Activated CD4-positive, CD25-positive, alpha-beta regulatory T cell treated with anti-CD3 and anti-CD28 coated beads, Interleukin-2, amount 50 U/mL, for 16 hours (primary cell): Measurements from ENCODE around the gene MAPKAP1.

Experiments
- DNase-seq: peaks from one replicate; pipeline ENCODE4 v3.0.0-alpha.2; 2020; ENCODE audit warnings: low read depth, low spot score

The MAPKAP1 gene

DNA sequence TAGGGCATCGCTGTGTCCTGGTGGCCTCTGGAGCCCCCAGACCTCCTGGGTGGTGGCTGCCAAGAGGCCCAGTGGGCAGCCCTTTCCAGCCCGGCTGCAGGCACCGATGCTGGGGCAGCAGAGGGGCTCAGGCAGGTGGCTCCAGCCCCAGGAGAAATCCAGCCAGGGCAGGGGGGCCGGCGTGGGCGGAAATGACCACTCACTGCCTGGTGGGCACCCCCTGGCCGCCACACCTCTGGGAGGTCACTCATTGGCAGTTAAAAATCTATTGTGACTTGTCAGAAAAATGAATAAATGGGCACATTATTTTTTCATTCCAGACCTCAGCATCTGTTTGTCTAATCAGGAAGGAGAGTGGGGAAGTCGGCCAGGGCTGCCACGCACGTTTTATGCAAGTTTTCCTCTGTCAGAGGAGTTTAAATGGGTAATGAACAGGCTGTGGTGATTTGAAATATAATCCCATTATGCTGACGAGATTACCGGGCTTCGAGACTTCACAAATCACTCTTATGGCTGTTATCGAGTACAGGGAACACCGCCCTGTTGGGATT is 273.5 kb downstream of the MAPKAP1 start:
- DNase-seq = no peak

DNA sequence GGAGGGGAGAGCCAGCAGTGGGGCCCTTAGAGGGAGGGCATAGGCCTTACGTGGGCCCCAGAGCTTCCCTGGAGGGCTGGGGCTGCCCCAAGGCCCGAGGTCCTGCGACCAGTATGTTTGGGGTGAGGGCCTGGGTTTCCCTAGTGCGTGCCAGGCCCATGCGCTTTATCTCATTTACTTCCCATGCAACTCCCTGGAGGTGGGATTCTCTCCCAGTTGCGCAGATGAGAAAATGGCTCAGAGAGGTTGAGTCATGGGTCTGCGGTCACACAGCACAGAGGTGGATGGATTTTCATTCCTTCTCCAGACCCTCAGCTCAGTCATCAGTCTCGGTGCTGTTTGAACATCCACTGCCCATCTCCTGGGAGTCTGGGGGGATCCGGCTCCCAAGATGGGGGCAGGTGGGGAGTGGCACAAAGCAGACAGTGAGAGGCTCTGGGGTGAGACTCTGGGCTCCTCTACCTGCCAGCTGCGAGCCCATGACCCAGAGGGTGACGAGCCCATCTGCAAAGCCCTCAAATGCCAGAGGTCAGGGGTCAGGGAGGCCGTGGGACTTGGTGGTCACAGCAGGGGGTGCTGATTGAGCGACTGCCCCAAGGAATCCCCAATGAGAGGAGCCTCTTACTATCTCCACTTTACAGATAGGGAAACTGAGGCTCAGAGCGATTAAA is 274.2 kb downstream of the MAPKAP1 start:
- DNase-seq = no peak

DNA sequence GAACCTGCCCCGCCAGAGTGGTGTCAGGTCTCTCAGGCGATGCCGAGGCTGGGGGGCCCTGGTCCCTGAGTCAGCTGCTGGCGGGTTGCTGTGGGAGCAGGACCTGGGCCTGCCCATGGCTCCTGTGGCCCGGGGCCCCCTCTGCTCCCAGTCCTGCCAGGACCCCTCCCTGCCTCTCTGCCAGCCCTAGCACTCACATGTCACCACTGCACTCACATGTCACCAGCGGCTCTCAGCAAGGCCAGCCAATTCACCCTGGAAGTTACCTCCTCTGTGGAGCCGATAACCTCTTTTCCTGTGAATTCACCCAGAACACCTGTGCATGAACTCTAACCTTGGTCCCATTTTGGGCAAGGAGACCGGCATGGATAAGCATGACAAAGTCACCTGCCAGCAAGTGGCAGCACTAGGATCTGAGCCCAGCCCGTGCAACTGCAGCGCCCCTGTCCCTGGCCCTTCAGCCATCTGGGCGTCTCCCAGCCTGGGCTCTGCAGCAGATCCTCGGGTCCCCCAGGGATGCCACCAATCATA is 275.2 kb downstream of the MAPKAP1 start:
- DNase-seq = no peak

DNA sequence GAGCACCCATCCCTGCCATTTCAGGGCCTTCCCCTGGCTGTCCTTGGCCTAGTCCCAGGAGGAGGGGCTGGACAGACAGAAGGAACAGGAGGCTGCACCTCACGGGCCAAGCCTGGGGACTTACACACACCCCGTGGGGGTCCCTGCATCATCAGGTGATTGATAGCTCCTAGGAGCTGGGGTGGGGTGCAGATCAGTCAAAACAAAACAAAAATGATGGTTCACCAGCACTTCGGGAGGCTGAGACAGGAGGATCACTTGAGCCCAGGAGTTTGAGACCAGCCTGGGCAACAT is 276.0 kb downstream of the MAPKAP1 start:
- no peak for DNase-seq

DNA sequence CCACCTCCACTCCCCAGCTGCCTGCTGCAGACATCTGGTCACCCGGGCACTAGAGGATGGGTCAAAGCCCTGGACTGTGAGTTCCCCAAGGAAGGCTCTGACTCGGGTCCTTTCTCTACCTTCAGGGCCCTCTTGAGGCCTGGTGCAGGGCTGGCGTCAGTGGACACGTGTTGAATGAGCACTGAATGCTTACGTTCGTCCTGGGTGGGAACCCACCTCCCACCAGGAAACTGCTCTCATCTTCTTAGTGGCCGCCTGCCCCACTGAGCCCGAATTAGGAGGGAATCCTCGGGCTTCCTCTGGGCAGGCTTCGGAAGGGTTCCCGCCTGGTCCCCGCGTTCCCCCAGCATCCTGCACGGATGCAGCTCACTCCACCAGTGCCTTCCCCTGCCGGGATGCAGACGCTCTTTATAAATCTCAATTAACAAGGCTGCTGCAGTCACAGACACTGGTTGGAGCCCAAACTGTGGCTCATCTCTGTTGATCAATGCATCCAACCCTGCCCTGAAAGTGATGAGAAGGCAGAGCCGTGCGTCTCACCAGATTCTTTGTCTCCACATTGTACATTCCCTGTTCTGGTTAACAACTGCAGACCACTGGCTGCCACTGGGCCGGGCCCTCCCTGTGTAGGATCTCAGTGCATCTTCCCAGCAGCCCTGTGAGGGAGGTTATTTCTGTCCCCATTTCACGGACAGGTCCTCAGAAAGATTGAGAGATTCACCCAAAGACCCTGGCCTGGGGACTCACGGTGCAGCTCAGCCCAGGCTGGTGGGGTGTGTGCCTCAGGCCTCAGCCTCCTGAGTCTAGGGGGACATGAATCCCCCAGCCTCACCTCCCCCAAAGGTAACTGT is 276.6 kb downstream of the MAPKAP1 start:
- no peak for DNase-seq

DNA sequence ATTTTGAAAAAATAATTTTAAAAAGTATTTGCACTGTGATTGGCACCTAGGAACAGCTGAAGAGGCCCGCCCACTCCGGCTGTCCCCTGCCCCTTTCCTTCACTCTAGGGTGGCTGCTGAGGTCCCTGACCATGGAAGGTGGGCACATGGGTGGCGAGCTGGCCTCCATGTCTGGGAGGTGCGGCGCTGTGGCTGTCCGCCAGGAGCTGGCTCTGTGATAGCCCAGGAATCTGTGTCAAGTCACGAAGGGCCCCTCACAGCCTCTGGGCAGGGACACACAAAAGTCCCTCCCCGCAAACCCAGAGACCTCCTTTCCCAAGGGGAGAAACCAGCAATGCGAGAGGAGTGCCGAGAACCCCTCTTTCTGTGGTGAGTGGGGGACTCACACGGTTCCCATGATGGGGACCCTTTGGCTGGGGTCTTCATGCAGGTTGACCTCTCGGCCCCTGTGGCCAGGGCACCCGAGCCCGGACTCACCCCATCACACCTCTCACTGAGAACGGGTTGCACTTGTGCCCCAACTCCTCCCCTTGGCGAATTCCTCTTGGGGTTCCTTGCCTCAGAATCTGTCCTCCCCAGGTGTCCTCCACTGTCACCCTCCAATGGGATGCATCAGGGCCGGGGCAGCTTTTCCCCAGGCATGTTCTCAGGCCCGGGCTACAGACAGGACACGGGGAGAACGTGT is 277.4 kb downstream of the MAPKAP1 start:
- DNase-seq = no peak

DNA sequence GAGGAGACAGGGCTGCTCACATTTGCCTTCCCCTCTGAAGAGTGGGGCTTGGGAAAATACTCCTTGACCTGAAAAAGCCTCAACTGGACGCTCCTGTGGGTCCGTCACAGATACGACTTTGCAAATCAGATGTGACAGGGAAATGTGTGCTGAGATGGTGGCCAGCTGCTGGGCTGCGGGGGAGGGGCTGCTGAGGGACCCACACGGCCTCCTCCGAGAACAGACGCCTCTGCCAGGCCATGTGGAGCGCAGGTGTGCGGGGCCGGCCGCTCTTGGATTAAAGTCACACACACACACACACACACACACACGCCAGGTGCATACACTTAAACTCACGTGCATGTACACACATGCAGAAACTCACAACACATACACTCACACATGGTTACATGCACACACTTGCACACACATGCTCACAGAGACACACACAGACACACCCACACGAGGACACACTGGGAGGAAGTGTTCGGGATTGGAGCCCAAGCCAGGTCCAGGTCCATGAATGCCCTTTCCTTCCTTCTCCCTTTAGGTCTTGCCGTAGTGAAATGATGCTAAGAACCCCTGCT is 278.0 kb downstream of the MAPKAP1 start:
- DNase-seq = no peak

DNA sequence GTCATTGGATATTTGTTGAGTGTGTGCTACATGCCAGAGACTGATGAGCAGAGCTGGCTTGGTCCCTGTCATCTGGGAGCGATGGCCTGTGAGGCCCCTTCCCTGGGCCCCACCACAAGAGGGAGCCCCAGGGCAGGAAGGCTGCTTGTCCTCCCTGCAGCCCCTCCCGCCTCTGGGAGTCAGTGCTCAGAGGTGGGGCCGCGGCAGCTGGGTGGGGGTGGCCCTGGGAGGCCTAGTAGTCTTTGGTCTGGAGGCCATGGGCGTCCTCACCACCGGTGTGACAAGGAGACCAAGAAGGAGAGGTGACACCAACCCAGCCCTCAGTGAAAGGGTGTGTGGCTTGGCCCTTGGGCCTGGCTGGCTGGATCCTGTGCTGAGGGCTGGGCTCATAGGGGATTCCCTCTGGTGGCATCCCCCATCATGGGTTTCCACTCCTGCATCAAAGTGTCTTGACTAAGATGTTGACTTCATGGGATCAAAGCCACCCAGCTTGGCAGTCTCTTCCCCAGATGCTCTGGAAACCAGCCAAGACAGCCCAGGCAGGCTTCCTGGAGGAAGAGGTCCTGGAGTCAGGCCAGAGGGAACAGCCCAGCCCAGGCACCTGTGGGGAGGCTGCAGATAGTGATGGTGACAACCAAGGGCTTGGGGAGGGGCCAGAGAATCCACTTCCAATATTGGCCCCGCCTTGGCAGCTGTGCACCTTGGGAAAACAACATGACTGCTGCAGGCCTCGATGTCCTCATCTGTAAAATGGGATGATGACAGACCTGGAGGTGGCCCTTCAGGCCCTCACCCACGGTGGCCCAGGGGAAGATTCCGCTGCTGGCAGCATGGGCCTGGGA is 278.7 kb downstream of the MAPKAP1 start:
- no peak for DNase-seq

DNA sequence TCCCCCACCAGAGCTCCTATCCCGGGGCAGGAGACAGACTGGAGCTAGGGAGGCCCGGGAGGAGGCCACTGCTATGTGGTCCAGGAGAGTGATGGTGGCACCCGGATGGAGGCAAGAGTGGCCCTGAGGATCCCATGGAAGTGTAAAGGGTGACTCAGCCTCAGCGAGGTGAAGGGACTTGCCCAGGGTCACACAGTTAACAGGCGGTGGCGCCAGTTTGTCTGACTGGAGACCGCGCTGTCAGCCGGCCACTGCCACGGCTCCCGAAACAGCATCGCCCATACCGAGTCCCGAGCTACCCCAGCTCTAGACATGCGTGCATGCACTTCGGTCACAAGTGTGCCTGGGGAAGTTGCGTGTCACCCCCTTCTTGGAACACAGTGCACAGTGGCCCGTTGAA is 279.5 kb downstream of the MAPKAP1 start:
- no peak for DNase-seq

DNA sequence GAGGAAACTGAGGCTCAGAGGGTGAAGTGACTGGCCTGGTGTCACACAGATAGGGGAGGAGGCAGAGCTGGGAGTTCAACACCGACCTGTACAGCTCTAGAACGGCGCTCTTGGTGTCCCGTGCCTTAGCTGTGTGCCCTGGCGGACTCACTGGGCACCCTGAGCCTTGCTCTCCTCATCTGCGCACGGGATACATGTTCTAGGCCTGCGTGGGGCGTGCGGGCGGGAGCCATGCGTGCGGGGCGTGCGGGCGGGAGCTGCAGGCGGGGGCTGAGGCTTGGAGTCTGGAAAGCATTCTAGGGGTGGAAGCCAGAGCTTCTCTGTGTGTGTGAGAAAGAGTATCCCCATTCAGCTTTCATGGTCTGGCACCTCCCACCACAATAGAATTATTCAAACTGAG is 280.1 kb downstream of the MAPKAP1 start:
- DNase-seq = no peak

DNA sequence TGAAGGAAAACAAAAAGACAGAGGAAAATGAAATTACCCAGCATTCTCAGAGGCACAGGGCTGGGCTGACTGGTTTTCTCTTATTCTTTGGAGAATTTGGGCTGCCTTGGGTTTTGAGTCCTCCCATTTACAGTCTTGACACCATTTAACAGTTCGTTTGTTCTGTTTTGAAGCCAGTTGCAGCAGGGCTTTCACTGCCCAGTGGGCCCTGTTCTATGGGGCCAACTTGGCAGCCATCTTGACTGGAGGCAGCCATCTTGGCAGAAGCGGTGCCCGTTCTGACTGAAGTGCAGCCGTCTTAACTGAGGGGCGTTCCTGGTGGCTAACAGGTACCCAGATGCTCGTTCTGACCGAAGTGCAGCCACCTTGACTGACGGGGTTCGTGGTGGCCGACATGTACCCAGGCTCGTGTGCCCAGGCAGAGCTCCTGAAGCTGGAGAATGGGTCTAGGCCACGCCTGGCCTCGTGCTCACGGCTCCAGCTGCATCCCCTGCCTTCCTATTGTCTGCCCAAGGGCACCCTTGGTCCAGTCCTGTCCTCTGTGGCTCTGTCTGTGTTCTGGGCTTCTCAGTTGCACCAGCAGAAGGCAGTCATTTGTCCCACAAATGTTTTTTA is 281.0 kb downstream of the MAPKAP1 start:
- no peak for DNase-seq

DNA sequence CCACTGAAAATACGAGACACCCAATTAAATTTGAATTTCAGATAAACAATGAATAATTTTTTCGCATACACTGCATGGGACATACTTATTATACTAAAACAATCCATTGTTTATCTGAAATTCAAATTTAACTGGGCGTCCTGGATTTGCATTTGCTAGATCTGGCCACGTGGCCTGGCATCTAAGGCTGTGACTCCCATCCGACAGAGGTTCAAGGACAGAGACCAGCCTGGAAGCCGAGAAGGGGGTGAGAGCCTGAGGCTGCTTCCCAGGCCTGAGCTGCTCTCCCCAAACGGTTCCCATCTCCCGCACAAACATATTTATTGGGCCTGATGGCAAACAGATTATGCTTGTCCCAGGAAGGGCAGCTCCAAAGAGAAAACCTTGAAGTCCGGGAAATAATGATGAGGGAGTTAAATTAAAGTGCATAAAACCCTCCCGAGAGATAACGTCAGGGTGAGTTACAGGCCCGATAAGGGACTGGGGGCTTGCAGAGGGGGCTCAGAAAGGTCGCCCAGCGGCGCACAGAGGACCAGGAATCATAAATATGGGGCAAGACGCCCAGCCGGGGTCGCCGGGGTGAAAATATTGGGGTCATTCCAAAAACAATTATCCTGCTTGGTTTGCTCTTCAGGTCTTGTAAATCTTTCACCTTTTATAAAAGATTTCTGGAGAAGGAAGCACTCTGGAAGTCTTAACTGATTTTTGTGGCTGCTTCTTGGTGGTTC is 281.7 kb downstream of the MAPKAP1 start:
- DNase-seq = no peak

DNA sequence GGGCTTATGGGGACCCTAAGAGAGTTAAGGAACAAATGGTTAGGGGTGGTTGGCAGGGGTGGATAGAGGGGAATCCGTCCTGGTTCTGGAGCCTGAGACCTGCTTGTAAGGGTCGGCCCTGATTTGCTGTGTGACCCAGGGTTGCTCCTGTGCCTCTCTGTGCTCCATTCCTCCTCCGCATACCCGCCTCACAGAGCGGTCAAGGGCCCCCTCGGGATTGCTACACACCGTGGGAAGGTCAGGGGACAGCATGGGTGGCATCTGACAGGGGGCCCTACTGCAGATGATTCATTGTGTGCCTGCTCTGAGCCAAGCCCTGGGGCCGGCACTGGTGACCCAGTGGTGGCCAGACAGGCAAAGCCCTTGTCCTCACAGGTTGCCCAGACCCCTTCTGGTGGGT is 283.0 kb downstream of the MAPKAP1 start:
- no peak for DNase-seq

DNA sequence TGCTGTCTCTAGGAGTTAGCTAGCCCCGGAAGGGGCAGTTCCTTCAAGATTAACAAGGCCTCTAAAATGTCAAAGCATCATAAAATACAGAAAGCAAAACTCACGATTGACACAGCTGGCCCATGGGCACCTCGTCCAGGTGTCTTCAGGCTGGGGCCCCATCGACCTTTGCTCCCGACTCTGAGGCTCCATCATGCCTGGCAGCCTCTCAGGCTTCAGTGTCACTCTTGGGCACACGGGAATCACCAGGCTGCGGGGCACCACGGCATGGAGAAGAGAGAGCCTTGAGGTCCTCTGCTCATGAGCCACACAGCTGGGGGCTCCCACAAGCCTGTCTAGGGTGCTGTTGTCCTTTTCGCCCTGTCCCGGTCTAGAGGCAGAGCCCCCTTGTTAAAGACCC is 284.2 kb downstream of the MAPKAP1 start:
- DNase-seq = no peak

DNA sequence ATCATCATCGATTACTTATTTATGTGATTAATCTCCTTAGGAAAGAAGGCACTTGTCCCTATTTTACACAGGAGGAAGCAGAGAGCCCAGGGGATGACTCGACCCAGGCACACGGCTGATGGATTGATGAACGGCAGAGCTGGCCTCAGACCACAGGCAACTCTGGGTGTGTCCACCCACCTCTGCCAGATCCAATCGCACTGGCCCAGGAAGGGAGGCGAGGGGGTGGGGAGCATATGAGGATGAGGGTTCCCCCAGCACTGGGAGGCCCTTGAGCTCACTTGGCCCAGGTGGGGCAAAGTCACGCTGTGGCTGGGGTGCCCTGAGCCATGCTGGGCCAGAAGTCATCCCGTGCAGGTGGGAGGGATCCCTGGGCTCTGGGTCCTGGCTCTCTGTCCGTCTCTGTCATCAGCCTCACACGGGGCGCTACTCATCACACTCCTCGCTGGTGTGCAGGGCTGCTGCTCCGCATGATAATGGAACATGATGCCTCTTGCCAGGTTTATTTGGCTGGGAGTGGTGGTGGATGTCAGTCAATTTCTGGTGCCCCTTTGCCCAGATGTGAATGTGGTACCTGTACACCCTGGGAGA is 285.3 kb downstream of the MAPKAP1 start:
- DNase-seq = no peak

DNA sequence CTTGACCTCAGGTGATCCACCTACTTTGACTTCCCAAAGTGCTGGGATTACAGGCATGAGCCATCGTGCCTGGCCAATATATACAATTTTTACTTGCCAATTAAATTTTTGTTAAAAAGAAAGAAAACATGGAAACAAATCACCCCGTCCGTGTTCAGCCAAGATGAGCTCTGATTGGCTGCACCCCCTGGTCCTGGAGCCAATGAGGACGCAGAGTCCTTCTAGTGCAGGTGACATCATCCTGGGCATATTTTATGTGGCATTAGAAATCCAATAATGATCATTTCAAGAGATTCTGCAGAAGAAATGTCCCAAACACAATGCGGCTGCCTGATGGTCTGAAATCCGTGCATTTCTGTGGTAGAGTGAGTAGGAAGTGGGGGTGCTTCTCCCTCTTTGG is 285.8 kb downstream of the MAPKAP1 start:
- no peak for DNase-seq

DNA sequence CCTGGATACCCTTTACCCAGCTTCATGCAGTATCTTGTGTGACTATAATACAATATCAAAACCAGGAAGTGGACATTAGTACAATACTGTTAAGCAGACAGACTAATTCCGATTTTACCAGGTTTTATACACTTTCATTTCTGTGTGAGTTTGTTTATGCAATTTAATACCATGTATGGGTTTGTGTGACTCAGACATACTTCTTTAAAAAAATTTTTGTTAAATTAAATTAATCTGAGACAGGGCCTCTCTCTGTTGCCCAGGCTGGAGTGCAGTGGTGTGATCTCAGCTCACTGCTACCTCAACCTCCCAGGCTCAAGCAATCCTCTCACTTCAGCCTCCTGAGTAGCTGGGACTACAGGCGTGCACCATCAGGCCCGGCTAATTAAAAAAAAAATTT is 288.6 kb downstream of the MAPKAP1 start:
- DNase-seq = no peak

DNA sequence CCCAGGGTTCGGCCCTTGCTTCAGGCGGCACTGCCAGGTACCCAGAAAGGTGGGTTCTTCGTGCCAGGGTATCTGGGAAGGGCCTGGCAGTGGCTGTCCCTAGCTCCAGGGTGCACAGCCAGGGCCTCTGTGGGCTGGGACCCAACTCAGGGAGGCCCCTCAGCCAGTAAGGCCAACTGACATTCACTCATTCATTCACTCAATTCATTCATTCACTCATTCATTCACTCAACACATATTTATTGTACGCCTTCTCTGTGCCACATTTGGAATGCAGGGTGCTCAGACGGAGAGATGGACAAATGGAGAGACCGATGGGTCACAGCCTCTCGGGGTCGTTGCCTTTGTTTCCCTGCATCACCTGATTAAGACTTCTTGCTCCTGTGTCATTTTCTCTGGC is 290.5 kb downstream of the MAPKAP1 start:
- DNase-seq = no peak

DNA sequence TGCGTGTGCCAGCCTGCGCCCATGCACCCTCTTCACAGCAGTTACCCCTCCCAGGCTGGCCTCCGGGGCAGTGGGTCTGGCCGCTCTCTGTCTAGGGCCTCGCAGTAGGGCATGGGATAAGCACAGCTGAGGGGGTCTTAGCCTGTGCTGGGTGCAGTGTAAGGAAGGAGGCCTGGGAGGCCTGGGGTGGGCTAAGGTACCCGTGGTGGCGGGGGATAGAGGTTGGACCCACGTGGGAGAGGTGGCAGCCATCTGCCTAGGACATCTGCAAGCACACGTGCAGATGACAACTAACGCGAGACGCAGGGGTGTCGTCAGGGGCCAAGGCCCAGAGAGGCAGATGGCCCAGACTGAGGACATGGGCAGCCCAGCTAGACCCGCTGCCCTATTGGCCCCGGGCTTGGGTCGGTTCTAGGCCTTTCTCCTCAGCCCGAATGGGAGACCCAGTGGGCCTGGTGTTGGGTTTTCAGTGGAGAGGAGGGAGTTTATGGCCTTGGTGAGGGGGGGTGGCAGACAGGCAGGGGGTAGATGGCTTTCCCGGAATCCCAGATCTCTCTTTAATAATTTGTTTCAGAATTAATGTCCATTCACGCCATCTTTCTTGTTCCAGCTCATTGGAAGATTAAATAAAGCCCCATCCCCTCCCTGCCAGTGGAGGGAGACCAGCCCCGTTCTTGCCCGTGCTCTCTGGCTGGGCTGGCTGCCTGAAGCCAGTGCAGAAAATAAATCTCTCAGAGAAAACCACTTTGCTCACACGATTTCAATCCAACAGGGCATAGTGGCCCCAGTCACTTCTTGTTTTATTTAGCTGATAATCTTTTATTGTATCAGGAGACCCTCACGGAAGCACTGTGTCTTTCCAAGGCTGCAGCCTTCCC is 291.2 kb downstream of the MAPKAP1 start:
- DNase-seq = no peak
